Measurements from ENCODE around the gene ALG5. TPM values are rescaled to one million over a fixed set of nuclear protein-coding genes. Genes with fewer than 3 reads are reported as not detected.

Gene ALG5
- total RNA-seq, 1 experiment from 2014 or later, result 32.2 TPM

GRCh38 chr13:36981156-36981743, 17.9 kb downstream of the ALG5 start:
- ATAC-seq (peak; percentile 54), DNase-seq (ENCODE audit: low read depth, low spot score) (no peak)
- H3K79me2 ChIP-seq (ENCODE audit: insufficient read depth, low read length), result no peaks in the 10 kb centered on the region
- H3K9ac ChIP-seq (ENCODE audit: low read length), result no peak overlapping the region
- no peaks in the 10 kb centered on the region for H4K20me1 ChIP-seq (ENCODE audit: insufficient read depth)
- CTCF ChIA-PET, result interaction anchor here (1.0 to 1.7 kb wide), 5 partner anchors 12 to 698 kb away, joined by 3 to 25 read pairs (median 3); no protein-coding TSS in a partner anchor
- H3K9me3 ChIP-seq (ENCODE audit: control insufficient read depth in 1 of 2, insufficient read depth in 1 of 2, low read depth in 1 of 2, low read length in 2 of 2), result no peaks in the 10 kb centered on the region
- H3K9me2 ChIP-seq (ENCODE audit: insufficient read depth), result no peaks in the 10 kb centered on the region
- H3K4me1 ChIP-seq (ENCODE audit: control insufficient read depth in 1 of 2, insufficient read depth in 2 of 2, low read length in 2 of 2), result no peaks in the 10 kb centered on the region
- H3K27ac ChIP-seq (ENCODE audit: low read depth, low read length), result no peak overlapping the region
- H3K27me3 ChIP-seq (ENCODE audit: insufficient read depth, low read length), result no peaks in the 10 kb centered on the region
- POLR2A ChIA-PET, result interaction anchor here (0.9 kb wide), 1 partner anchor 19 kb away, joined by 3 read pairs; the partner anchor contains the start of gene EXOSC8
- H3K4me2 ChIP-seq (ENCODE audit: low read length), result no peak overlapping the region
- H3K36me3 ChIP-seq (ENCODE audit: control insufficient read depth in 1 of 2, insufficient read depth in 2 of 2, low read length in 2 of 2), result peaks cover 16 to 26% of the 10 kb centered on the region in 2 experiments; a peak in 3 of 4 replicates
- no peak overlapping the region for H3K4me3 ChIP-seq (replicated peaks in 1 of 2; ENCODE audit: low read depth in 1 of 2, low read length in 2 of 2)
- H2AFZ ChIP-seq (ENCODE audit: low read depth, low read length, poor library complexity, severe bottlenecking), result no peak overlapping the region
- BruUV-seq (replicated peaks), result no TSS peak
- no peak for TF ChIP-seq ZBTB33 (IDR thresholded peaks at IDR 0.05; ENCODE audit: extremely low read depth, insufficient replicate concordance, low read length)
- TF ChIP-seq REST (IDR thresholded peaks at IDR 0.05; ENCODE audit: low read depth), result no peak
- TF ChIP-seq FOSL1 (IDR thresholded peaks at IDR 0.05; ENCODE audit: low read depth), result no peak
- no peak for TF ChIP-seq CEBPB (IDR thresholded peaks at IDR 0.05; ENCODE audit: low read depth)
- TF ChIP-seq ATF3 (IDR thresholded peaks at IDR 0.05), result no peak
- TF ChIP-seq YY1 (IDR thresholded peaks at IDR 0.05; ENCODE audit: extremely low read depth, insufficient replicate concordance, low read depth, low read length), result no peak
- no peak for TF ChIP-seq POLR2AphosphoS5 (IDR thresholded peaks at IDR 0.05; ENCODE audit: low read depth, low read length)
- TF ChIP-seq ZNF274 (IDR thresholded peaks at IDR 0.05; ENCODE audit: low read depth, low read length), result no peak
- no peak for TF ChIP-seq SP1 (IDR thresholded peaks at IDR 0.05; ENCODE audit: low read depth)
- peak; percentile 30 to 63 (median 37); a peak in 4 of 6 replicates for TF ChIP-seq CTCF (IDR thresholded peaks at IDR 0.05 in 2 of 3, conservative IDR thresholded peaks at IDR 0.05 in 1 of 3; ENCODE audit: borderline replicate concordance in 1 of 3, insufficient read depth in 1 of 3, low read depth in 2 of 3, low read length in 2 of 3)
- TF ChIP-seq ELF1 (IDR thresholded peaks at IDR 0.05; ENCODE audit: borderline replicate concordance, low read depth), result no peak
- no peak for TF ChIP-seq EGR1 (IDR thresholded peaks at IDR 0.05; ENCODE audit: low read depth)
- no peak for TF ChIP-seq CBX3 (IDR thresholded peaks at IDR 0.05; ENCODE audit: low read depth)
- peak; percentile 51; the same call in 1 of the 2 replicates for TF ChIP-seq RAD21 (IDR thresholded peaks at IDR 0.05; ENCODE audit: low read depth)
- no peak for TF ChIP-seq POLR2A (IDR thresholded peaks at IDR 0.05; ENCODE audit: borderline replicate concordance, extremely low read depth, insufficient read depth, insufficient read length)
- no peak for TF ChIP-seq SIN3A (IDR thresholded peaks at IDR 0.05; ENCODE audit: low read depth)
- TF ChIP-seq ZFX (IDR thresholded peaks at IDR 0.05), result no peak
- RAD21 ChIA-PET (ENCODE audit: low non-redundant PET in 1 of 2, low total read pairs in 2 of 2, uncharacterized antibody in 2 of 2, unreplicated experiment in 2 of 2), result no interaction called here
- intact Hi-C loops (cut with micrococcal nuclease), result loop anchor here (1.0 to 5.0 kb wide), 5 partner anchors 119 to 1004 kb away; no protein-coding TSS in a partner anchor
